GM20000 (cell line): Measurements from ENCODE around the gene ARHGEF26.

Source experiments
- DNase-seq: peaks from one replicate; pipeline ENCODE4 v3.0.0; 2012; ENCODE audit warnings: low spot score
- TF ChIP-seq, protein P1 (sequence below): IDR thresholded peaks from 2 replicates; pipeline ENCODE4 v1.5.1; 2012; ENCODE audit warnings: mild to moderate bottlenecking, control low read depth; ENCODE audit errors: extremely low read depth, missing control alignments

The ARHGEF26 gene

DNA sequence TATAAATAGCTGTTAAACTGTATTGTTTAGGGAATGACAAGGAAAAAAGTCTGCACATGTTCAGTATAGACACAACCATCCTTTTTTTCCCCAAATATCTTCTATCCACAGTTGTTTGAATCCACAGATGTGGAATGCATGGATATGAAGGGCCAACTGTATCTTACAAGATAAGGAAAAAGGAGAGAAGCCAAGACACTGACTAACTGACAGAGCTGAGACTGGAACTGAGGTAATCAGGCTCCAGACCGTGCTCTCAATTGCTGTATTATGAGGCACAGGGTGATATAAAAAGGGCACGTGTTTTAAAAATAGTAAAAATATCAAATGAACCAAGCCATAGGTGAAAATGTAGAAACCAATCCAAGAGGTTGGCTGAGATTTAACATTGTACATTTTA, 154.1 kb downstream of the ARHGEF26 start:
- TF ChIP-seq, protein P1, sequence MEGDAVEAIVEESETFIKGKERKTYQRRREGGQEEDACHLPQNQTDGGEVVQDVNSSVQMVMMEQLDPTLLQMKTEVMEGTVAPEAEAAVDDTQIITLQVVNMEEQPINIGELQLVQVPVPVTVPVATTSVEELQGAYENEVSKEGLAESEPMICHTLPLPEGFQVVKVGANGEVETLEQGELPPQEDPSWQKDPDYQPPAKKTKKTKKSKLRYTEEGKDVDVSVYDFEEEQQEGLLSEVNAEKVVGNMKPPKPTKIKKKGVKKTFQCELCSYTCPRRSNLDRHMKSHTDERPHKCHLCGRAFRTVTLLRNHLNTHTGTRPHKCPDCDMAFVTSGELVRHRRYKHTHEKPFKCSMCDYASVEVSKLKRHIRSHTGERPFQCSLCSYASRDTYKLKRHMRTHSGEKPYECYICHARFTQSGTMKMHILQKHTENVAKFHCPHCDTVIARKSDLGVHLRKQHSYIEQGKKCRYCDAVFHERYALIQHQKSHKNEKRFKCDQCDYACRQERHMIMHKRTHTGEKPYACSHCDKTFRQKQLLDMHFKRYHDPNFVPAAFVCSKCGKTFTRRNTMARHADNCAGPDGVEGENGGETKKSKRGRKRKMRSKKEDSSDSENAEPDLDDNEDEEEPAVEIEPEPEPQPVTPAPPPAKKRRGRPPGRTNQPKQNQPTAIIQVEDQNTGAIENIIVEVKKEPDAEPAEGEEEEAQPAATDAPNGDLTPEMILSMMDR: no peak
- no peak for DNase-seq

DNA sequence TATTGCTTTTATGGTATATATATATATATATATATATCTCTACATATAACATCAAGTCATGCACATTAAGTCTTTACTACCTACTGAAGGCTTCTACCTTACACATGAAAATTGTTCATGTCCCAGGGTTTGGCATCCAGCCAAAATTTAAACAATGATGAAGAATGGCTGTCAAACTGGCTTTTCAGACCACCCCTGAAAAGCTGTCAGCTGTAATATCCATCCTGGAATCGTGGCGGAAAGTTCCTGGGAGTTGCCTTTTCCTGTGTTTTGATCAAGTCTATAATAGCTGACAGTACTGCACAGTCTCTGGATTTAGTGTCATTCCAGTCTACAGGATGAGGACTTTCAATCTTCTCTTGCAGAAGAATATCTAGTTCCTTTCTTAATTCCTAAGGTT, 154.8 kb downstream of the ARHGEF26 start:
- DNase-seq: no peak
- TF ChIP-seq, protein P1: no peak

GRCh38 chr3:154280161-154280560, 159.0 kb downstream of the ARHGEF26 start:
- no peak for DNase-seq
- TF ChIP-seq, protein P1: no peak

GRCh38 chr3:154285221-154285620, 164.0 kb downstream of the ARHGEF26 start:
- TF ChIP-seq, protein P1: no peak
- DNase-seq: no peak

- TF ChIP-seq, protein P1: no peak
- no peak for DNase-seq
These were observed 169.0 kb downstream of the ARHGEF26 start for GRCh38 chr3:154290187-154290586.

DNA sequence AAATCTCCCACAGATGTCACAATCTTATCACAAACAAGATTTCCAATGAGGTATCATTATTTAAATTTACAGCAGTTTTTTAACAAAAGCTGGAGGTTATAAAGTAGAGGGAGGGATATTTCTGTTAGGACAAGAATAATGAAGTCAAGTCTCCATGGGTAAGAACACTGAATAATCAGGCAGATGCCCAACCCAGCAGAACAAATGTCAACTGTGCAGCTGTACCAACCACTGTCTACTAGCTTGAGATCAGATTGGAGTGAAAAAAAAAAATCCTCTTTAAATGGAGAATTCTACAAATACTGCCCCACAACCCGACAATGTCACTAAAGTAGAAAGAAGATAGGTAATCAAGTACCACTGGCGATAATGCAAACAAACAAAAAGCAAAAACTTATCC, 172.8 kb downstream of the ARHGEF26 start:
- TF ChIP-seq, protein P1: no peak

DNA sequence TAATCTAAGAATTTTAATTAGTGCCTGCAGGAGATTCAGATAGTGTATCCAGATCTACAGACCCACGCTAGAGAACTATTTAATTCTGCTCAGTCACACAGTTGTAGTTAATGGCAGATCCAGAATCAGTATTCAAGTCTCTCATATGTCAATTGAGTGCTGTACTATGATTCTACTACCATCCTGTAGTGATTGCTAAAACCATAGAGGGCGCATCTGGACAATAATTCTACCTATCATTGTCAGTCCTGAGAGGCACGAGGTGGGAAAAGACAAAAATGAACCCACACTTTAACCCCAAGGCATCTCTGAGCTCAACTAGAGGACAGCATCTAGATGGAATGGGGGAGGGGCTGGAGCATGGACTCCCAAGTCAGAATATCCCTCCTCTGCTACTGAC, 180.4 kb downstream of the ARHGEF26 start:
- TF ChIP-seq, protein P1: no peak
- DNase-seq: no peak

More for the DNA sequence above, 172.8 kb downstream of the ARHGEF26 start:
- no peak for DNase-seq
